GM19397 (cell line): ENCODE results near the gene LRRFIP2.
"Not testable (repeated sequence)": the region's sequence is repeated elsewhere in the genome, so short reads cannot be mapped to it uniquely, and the experiment has no call there.

Source experiments
- ATAC-seq: cut with Tn5 transposase; IDR thresholded peaks from one replicate; pipeline ENCODE4 v1.9.1; 2021; ENCODE audit warnings: mild to moderate bottlenecking, moderate library complexity; ENCODE audit not compliant: unreplicated experiment

Gene LRRFIP2

DNA sequence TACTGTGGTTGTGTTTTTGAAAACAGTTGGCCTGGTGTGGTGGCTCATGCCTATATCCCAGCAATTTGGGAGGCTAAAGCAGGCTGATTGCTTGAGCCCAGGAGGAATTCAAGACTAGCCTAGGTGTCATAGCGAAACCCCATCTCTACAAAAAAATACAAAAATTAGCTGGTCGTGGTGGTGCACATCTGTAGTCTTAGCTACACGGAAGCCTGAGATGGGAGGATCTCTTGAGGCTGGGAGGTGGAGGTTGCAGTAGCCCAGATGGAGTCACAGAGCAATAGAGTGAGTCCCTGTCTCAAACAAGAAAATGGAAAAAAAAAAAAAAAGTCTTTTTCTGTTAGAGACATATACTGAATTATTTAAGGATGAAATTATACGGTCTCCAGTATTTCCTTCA is 14.7 kb upstream of the LRRFIP2 start:
- ATAC-seq = no peak

- ATAC-seq = no peak
These were observed 9.6 kb upstream of the LRRFIP2 start for GRCh38 chr3:37183976-37184375.

GRCh38 chr3:37183375-37183831 is 9.0 kb upstream of the LRRFIP2 start:
- ATAC-seq = no peak

- no peak for ATAC-seq
These were observed 8.4 kb upstream of the LRRFIP2 start for GRCh38 chr3:37182816-37183215.

DNA sequence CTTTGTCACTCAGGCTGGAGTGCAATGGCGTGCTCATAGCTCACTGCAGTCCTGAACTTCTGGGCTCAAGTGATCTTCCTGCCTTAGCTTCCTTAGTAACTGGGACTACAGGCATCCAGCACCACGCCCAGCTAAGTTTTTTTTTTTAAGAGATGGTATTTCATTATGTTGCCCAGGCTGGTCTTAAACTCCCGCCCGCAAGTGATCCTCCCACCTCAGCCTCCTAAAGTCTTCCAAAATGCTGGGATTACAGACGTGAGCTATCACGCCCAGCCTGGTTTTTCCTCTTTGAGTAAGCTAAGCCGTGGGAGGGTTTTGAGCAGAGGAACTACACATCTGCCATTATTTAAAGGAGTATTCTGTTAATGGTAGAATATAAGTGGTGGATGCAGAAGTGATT is 7.4 kb upstream of the LRRFIP2 start:
- ATAC-seq = no peak

DNA sequence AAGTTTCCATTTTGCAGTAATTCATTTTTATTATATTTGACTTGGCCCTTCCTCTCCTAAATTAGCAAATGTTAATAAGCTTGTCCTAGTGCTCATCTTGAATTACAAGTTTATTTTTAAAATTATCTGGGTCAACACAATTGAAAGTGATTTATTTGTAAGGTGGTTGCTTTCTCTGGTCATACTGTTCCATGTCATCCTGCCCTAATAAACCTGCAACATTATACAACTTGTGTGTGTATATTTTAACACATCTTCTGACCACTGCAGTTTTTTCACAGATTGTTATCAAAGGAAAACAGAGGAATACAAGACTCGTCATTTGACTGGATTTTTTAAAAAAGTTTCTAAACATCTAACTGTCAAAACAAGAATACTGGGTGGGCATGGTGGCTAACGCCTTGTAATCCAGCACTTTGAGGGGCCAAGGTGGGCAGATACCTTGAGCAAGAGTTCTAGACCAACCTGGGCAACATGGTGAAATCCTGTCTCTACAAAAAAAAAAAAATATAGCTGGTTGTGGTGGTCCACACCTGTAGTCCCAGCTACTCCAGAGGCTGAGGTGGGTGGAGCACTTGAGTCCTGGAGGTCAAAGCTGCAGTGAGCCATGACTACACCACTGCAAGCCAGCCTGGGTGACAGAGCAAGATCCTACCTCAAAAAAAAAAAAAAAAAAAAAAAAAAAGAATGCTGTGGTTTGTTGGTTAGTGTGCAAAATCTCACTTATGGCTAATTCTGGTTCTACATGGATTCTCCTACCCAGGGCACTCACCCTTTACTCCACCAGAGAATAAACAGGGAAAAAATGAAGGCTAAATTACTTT is 5.0 kb upstream of the LRRFIP2 start:
- no peak for ATAC-seq

- ATAC-seq = no peak
These were observed 576 bp downstream of the LRRFIP2 start for GRCh38 chr3:37173806-37174205.

DNA sequence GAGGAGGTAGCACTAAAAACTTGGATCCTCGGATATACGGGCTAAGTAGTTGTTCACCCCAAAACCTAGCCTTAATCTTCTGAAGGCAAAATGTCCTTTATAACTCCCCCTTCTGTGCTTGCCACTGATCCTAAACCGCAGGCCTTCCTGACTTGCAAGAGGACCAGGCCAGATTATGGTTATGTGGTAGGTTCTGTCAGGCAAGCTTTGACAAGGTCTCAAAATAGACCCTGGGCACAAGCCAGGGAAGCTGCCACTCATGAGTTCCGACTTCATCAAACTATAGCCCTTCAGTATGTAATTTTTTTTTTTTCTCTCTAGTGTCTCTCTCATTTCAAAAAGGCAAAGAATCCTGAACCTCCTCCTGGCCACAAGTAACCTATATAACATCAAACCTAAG is 3.2 kb downstream of the LRRFIP2 start:
- no peak for ATAC-seq

GRCh38 chr3:37170513-37170912 is 3.9 kb downstream of the LRRFIP2 start:
- ATAC-seq = no peak

DNA sequence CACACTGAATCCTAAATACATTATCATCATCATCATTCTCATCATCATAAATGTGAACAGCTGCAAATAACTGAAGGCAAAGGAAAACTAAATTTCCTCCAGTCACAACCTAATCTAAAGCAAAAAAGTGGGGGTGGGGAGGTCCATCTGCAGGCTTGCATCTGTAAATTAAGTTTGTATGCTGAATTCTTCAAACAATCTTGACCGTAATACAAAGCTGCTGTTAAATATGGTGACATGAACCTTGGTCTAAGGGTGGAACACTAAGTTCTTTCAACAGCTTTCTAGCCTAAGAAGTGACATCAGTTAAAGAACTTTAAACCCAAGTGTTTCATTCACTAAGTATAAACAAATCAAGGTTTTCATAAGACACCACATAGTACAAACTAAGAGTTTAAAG is 4.3 kb downstream of the LRRFIP2 start:
- no peak for ATAC-seq

DNA sequence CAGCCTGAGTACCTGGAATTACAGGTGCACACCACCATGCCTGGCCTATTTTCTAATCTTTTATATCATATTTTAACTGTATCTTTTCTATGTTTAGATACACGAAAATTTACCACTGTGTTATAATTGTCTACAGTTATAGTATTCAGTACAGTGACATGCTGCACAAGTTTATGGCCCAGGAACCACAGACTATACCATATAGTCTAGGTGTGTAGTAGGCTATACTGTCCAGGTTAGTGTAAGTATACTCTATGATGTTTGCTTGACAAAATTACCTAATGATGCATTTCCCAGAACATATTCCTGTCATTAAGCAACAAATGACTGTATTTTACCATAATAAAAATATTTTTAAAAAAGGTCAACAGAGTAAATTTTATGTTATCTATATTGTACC is 5.5 kb downstream of the LRRFIP2 start:
- no peak for ATAC-seq

DNA sequence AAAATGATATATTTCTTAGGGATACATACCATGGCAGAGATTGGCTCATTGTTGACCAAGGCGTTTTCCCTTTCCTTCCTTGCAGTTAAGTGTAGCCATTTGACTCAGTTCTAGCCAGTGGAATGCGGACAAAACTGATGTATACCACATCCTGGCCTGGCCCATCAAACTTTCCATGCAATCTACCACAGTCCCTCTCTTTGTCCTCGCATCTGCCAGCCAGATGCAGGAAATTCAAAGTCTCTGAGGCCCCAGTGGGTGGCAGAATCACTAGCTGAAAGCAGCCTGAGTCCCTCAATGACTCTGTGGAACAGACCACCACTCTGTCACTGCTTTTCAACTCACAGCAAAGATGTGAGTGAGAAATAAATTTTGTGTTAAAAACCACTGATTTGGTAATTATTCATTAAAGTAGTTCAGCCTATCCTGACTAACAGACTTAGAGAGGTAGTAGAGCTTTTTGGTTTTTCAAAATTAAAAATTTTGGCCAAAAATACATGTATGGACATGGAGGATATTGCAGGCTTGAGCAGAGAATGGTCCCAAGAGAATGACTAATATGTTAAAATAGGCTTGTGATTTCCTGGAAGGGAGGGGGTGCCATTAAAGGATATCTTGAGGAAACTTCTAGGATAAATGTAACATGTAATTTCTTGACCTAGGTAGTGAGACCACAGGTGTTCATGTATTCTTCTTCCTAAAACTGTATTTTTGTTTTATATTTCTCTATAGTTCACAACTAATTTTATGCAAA is 10.9 kb downstream of the LRRFIP2 start:
- peak; percentile 41 for ATAC-seq

- peak; percentile 61 for ATAC-seq
These were observed 11.7 kb downstream of the LRRFIP2 start for GRCh38 chr3:37162501-37163245.

DNA sequence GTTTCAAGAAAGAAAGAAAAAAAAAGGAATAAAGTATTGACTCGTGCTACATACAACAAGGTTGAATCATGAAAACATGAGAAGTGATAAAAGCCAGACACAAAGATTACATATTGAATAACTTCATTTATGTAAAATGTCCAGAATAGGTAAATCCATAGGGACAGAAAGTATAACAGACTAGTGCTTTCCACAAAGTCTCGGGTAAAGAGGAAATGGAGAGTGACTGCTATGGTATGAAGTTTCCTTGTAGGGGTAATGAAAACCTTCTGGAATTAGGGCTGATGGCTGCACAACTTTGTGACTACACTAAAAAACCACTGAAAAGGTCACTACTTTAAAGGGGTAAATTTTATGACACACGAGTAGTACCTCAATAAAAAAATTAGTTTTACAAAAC is 13.0 kb downstream of the LRRFIP2 start:
- ATAC-seq = no peak

DNA sequence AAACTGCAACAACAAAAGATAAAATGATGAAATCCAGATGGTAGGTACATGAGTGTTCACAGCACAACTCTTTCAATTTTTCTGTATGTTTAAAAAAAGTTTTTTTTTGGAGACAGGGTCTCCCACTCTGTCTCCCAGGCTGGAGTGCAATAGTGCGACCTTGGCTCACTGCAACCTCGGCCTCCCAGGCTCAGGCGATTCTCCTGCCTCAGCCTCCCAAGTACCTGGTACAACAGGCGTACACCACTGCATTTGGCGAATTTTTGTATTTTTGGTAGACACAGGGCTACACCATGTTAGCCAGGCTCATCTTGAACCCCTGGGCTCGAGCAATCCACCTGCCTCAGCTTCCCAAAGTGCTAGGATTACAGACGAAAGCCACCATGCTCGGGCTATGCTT is 18.6 kb downstream of the LRRFIP2 start:
- no peak for ATAC-seq

DNA sequence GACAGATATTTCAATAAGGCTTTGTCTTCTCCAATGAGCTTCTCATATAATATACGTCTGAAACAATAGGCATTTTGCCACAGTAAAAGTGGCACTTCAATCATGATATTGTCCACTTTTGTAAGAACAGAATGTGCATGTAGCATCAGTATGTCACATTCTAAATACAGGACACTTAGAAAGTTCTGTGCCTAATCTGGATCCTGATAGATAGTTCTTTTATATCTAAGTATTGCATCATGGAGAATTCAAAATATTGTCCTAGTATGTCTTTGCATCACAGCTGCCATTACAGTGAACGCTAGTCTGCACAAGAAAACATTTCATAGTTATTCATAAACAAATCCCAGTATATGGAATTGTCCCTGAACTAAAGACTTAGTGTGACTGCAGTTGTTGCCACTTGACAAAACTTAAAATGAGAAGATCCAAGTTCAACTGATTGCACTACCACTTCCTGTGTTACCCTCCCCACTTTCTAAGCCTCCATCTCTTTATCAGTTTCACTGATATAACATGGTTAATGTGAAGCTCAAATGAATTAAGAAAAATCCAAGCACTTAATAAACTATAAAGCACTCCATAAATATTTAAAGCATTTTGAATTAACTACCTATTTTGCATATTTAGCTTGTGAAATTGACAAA is 19.6 kb downstream of the LRRFIP2 start:
- ATAC-seq = no peak

- ATAC-seq = no peak
These were observed 23.8 kb downstream of the LRRFIP2 start for GRCh38 chr3:37150621-37151020.

DNA sequence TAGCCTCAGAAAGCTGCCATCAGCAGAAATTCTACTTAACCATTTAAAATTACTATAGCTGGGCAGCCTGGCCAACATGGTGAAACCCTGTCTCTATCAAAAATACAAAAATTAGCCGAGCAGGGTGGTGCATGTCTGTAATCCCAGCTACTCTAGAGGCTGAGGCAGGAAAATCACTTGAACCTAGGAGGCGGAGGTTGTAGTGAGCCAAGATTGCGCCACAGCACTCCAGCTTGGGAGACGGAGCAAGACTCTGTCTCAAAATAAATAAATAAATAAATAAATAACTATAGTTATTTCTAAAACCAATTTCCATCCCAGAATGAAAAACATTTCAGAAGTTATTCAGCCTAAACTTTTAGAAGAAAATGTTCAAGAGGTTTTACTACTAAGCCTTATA is 25.1 kb downstream of the LRRFIP2 start:
- ATAC-seq = no peak

- no peak for ATAC-seq
These were observed 26.2 kb downstream of the LRRFIP2 start for GRCh38 chr3:37148208-37148607.

- ATAC-seq = no peak
These were observed 26.7 kb downstream of the LRRFIP2 start for GRCh38 chr3:37147666-37148065.

DNA sequence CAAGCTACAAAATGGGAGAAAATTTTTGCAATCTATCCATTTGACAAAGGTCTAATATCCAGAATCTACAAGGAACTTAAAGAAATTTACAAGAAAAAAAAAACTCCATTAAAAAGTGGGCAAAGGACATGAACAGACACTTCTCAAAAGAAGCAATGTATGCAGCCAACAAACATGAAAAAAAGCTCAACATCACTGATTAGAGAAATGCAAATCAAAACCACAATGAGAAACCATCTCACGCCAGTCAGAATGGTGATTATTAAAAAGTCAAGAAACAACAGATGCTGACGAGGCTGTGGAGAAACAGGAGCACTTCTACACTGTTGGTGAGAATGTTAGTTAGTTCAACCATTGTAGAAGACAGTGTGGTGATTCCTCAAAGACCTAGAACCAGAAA is 27.5 kb downstream of the LRRFIP2 start:
- ATAC-seq = not testable (repeated sequence)
